K562 (cell line): ENCODE measurements around the gene CDSN. TPM values are rescaled to one million over a fixed set of nuclear protein-coding genes. Genes with fewer than 3 reads are reported as not detected.

Source experiments
- CREB3 ChIP-seq: fragments of 450-650 bp; conservative IDR thresholded peaks from 2 replicates; pipeline ENCODE4 v1.6.1; 2016; ENCODE audit warnings: missing genetic modification characterization, low read depth, mild to moderate bottlenecking, missing compliant biosample characterization, moderate library complexity
- EWSR1 ChIP-seq: fragments of 450-650 bp; IDR thresholded peaks from 2 replicates; pipeline ENCODE4 v1.6.1; 2018; ENCODE audit warnings: borderline replicate concordance, mild to moderate bottlenecking, low read depth, moderate library complexity; ENCODE audit not compliant: partially characterized antibody
- GTF3C2 ChIP-seq: IDR thresholded peaks from 3 replicates; pipeline ENCODE4 v1.6.1; 2011; ENCODE audit warnings: borderline replicate concordance, mild to moderate bottlenecking, moderate library complexity; ENCODE audit not compliant: insufficient read length; ENCODE audit errors: extremely low read depth
- HCFC1 ChIP-seq: IDR thresholded peaks from 2 replicates; pipeline ENCODE4 v1.6.1; 2012; ENCODE audit warnings: low read depth, low read length, improper control_type of control experiment
- HDAC8 ChIP-seq: fragments of 450-650 bp; IDR thresholded peaks from 2 replicates; pipeline ENCODE4 v1.6.1; 2016; ENCODE audit warnings: mild to moderate bottlenecking, missing genetic modification characterization, moderate library complexity, missing compliant biosample characterization
- MIER1 ChIP-seq: fragments of 450-650 bp; IDR thresholded peaks from 2 replicates; pipeline ENCODE4 v1.6.1; 2016; ENCODE audit warnings: antibody characterized with exemption, mild to moderate bottlenecking, low read depth
- PHTF2 ChIP-seq: fragments of 250-450 bp; sonication (Bioruptor Pico); IDR thresholded peaks from 2 replicates; pipeline ENCODE4 v1.5.0; 2021; ENCODE audit warnings: mild to moderate bottlenecking
- PPARD ChIP-seq: fragments of 250-450 bp; sonication (Bioruptor Pico); IDR thresholded peaks from 2 replicates; pipeline ENCODE4 v1.8.0; 2022; ENCODE audit warnings: inconsistent platforms, mild to moderate bottlenecking, moderate library complexity
- PTBP1 ChIP-seq: fragments of 200-400 bp; formaldehyde crosslinking; IDR thresholded peaks from 2 replicates; pipeline ENCODE4 v1.6.1; 2017; ENCODE audit warnings: low read depth, low read length
- RFX7 ChIP-seq: fragments of 250-450 bp; sonication (Bioruptor Pico); IDR thresholded peaks from 2 replicates; pipeline ENCODE4 v1.5.1; 2021; ENCODE audit warnings: mild to moderate bottlenecking
- TAF15 ChIP-seq: fragments of 200-400 bp; formaldehyde crosslinking; IDR thresholded peaks from 2 replicates; pipeline ENCODE4 v1.6.1; 2017; ENCODE audit warnings: mild to moderate bottlenecking, low read depth, low read length, moderate library complexity
- TCF3 ChIP-seq: sonication (generic); formaldehyde crosslinking; IDR thresholded peaks from 2 replicates; pipeline ENCODE4 v1.4.0; 2020; ENCODE audit warnings: mild to moderate bottlenecking, missing genetic modification reagents
- U2AF2 ChIP-seq: fragments of 200-400 bp; formaldehyde crosslinking; optimal IDR thresholded peaks from 2 replicates; pipeline ENCODE3; 2017; ENCODE audit warnings: low read depth, mild to moderate bottlenecking, low read length
- ZBTB43 ChIP-seq: sonication (generic); formaldehyde crosslinking; IDR thresholded peaks from 2 replicates; pipeline ENCODE4 v1.8.0; 2023; ENCODE audit warnings: mild to moderate bottlenecking, missing genetic modification reagents
- ZBTB7A ChIP-seq: IDR thresholded peaks from 2 replicates; pipeline ENCODE4 v1.6.1; 2011; ENCODE audit warnings: low read depth, mild to moderate bottlenecking, low read length, moderate library complexity, borderline replicate concordance; ENCODE audit not compliant: control insufficient read depth
- ZFP1 ChIP-seq: fragments of 450-650 bp; formaldehyde crosslinking; IDR thresholded peaks from 2 replicates; pipeline ENCODE4 v1.4.0; 2020; ENCODE audit warnings: mild to moderate bottlenecking, mixed read lengths
- ZFPM2 ChIP-seq: fragments of 250-450 bp; sonication (Bioruptor Pico); IDR thresholded peaks from 2 replicates; pipeline ENCODE4 v1.5.1; 2022; ENCODE audit warnings: mild to moderate bottlenecking
- ZNF41 ChIP-seq: fragments of 250-450 bp; sonication (Bioruptor Pico); conservative IDR thresholded peaks from 2 replicates; pipeline ENCODE4 v1.4.0; 2020; ENCODE audit warnings: mild to moderate bottlenecking
- ZNF707 ChIP-seq: fragments of 250-450 bp; sonication (Bioruptor Pico); conservative IDR thresholded peaks from 2 replicates; pipeline ENCODE4 v1.8.0; 2022; ENCODE audit warnings: inconsistent platforms, mild to moderate bottlenecking, moderate library complexity
- ZZZ3 ChIP-seq: fragments of 450-650 bp; IDR thresholded peaks from 2 replicates; pipeline ENCODE4 v1.6.1; 2016; ENCODE audit warnings: antibody characterized with exemption, mild to moderate bottlenecking, moderate library complexity
- polyA plus RNA-seq, 8 experiments: library from polyadenylated mRNA; depleted of rRNA in 4 of 8; stranded (reverse) in 5 of 8; unstranded in 3 of 8; fragments of >200 nt; fragmentation: Nextera tagmentation in 2 of 8; fragmentation: Illumina TruSeq in 1 of 8; extraction: Ambion mirVana in 2 of 8; extraction: Trizol in 1 of 8; gene quantifications; 2 replicates each; pipeline versions ENCODE4 v1.2.1 to v1.2.3, GENCODE V29; 2011 to 2014; ENCODE audit warnings: inconsistent platforms in 1 of 8, missing spikeins in 1 of 8
- total RNA-seq, 7 experiments: library from RNA; depleted of rRNA in 6 of 7; stranded (reverse); fragments of >200 nt in 6 of 7; fragmentation: Illumina TruSeq in 2 of 7; extraction: Trizol in 2 of 7; gene quantifications; 2 replicates each; pipeline versions ENCODE4 v1.2.1 to v1.2.3, GENCODE V29; 2011 to 2021; ENCODE audit warnings: low replicate concordance in 1 of 7
- TF ChIP-seq, protein P1 (sequence below): fragments of 250-450 bp; sonication (Bioruptor Pico); IDR thresholded peaks from 2 replicates; pipeline ENCODE4 v1.8.0; 2022; ENCODE audit warnings: moderate library complexity, mild to moderate bottlenecking, inconsistent platforms

The CDSN gene
- total and polyA plus RNA-seq, 9 of the 15 experiments (the other 6 are each of a cell fraction or from before 2014, with no cell fraction given) = not detected

DNA sequence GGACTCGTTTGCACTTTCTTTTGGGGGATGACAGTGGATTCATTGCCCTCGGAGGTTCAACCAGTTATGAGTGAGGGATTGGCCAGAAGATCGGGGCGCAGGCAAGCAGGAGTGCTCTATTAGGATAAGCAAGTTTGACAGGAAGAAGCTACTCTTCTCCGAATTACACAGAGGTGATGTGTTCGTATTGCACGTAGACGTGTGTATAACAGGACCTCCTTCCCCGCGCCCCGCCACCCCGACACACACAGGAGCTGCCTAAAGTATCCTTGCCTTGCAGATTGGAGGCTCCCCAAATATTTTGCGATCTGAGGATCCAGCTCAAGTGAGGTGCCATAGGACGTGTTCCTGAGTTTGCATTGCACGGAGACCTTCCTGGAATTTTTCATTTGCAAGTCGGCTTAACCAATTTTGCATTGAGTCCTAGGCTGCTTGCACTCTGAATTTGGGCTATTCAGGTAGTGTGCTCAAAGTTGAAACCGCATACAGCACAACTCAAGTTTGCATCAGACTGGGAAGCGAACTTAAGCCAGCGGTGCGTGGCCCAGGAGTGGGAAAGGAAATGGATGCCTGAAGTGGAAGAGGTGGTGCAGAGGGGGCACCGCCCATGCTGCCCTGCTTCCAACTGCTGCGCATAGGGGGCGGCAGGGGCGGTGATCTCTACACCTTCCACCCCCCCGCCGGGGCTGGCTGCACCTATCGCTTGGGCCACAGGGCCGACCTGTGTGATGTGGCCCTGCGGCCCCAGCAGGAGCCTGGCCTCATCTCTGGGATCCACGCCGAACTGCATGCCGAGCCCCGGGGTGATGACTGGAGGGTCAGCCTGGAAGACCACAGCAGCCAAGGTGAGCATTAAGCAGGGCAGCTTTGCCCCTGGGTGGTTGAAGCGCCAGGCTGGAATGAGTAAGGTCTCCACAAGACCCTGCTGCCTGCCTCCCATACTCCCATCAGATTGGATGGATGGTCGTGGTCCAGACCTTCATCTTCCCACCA lies 38.9 kb upstream of the CDSN start (continued):
- TF ChIP-seq ZBTB43 (CRISPR knock-in tag) (no peak), TCF3 (CRISPR knock-in tag) (no peak), ZNF707 (CRISPR knock-in tag) (no peak), ZFP1 (CRISPR knock-in tag) (no peak), ZNF41 (CRISPR knock-in tag) (no peak), ZZZ3 (no peak), PTBP1 (no peak), RFX7 (CRISPR knock-in tag) (no peak), GTF3C2 (no peak), HDAC8 (tag) (no peak), MIER1 (no peak), CREB3 (tag) (no peak), U2AF2 (no peak), ZFPM2 (CRISPR knock-in tag) (no peak), PPARD (CRISPR knock-in tag) (no peak), HCFC1 (no peak), ZBTB7A (0 out of 2 replicates have a peak, but pooled peaks have one; percentile 59), TAF15 (no peak), PHTF2 (CRISPR knock-in tag) (no peak), EWSR1 (no peak)
- TF ChIP-seq, protein P1, sequence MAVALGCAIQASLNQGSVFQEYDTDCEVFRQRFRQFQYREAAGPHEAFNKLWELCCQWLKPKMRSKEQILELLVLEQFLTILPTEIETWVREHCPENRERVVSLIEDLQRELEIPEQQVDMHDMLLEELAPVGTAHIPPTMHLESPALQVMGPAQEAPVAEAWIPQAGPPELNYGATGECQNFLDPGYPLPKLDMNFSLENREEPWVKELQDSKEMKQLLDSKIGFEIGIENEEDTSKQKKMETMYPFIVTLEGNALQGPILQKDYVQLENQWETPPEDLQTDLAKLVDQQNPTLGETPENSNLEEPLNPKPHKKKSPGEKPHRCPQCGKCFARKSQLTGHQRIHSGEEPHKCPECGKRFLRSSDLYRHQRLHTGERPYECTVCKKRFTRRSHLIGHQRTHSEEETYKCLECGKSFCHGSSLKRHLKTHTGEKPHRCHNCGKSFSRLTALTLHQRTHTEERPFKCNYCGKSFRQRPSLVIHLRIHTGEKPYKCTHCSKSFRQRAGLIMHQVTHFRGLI (CRISPR knock-in tag) = no peak
